ENCODE measurements around the gene CACNA1F.

Gene CACNA1F

GRCh38 chrX:49257074-49257790 is 24.1 kb upstream of the CACNA1F start:
- no peak for DNase-seq (ENCODE audit: low spot score)

- no peak for DNase-seq (ENCODE audit: low spot score)
These were observed 23.3 kb upstream of the CACNA1F start for GRCh38 chrX:49256268-49256995.

- DNase-seq (ENCODE audit: low spot score): no peak
These were observed 21.5 kb upstream of the CACNA1F start for GRCh38 chrX:49254639-49255038.

- no peak for DNase-seq (ENCODE audit: low spot score)
These were observed 18.2 kb upstream of the CACNA1F start for GRCh38 chrX:49251325-49251724.

GRCh38 chrX:49250578-49250977 is 17.4 kb upstream of the CACNA1F start:
- DNase-seq (ENCODE audit: low spot score): no peak

- no peak for DNase-seq (ENCODE audit: low spot score)
These were observed 16.9 kb upstream of the CACNA1F start for GRCh38 chrX:49250066-49250465.

GRCh38 chrX:49249616-49250015 is 16.5 kb upstream of the CACNA1F start:
- no peak for DNase-seq (ENCODE audit: low spot score)

- no peak for DNase-seq (ENCODE audit: low spot score)
These were observed 15.9 kb upstream of the CACNA1F start for GRCh38 chrX:49249071-49249470.

- DNase-seq (ENCODE audit: low spot score): no peak
These were observed 15.0 kb upstream of the CACNA1F start for GRCh38 chrX:49247916-49248811.

- DNase-seq (ENCODE audit: low spot score): no peak
These were observed 14.2 kb upstream of the CACNA1F start for GRCh38 chrX:49247346-49247745.

GRCh38 chrX:49246541-49246940 is 13.4 kb upstream of the CACNA1F start:
- no peak for DNase-seq (ENCODE audit: low spot score)

- no peak for DNase-seq (ENCODE audit: low spot score)
These were observed 11.1 kb upstream of the CACNA1F start for GRCh38 chrX:49244207-49244606.

- no peak for DNase-seq (ENCODE audit: low spot score)
These were observed 10.0 kb upstream of the CACNA1F start for GRCh38 chrX:49243166-49243565.

- no peak for DNase-seq (ENCODE audit: low spot score)
These were observed 9.5 kb upstream of the CACNA1F start for GRCh38 chrX:49242545-49243066.

- no peak for DNase-seq (ENCODE audit: low spot score)
These were observed 5.6 kb upstream of the CACNA1F start for GRCh38 chrX:49238735-49239134.

GRCh38 chrX:49237060-49237459 is 3.9 kb upstream of the CACNA1F start:
- DNase-seq (ENCODE audit: low spot score): no peak

GRCh38 chrX:49233887-49234555 is 881 bp upstream of the CACNA1F start:
- DNase-seq (ENCODE audit: low spot score): no peak

- no peak for DNase-seq (ENCODE audit: low spot score)
These were observed 615 bp downstream of the CACNA1F start for GRCh38 chrX:49232525-49232924.

GRCh38 chrX:49231333-49232000 is 1.7 kb downstream of the CACNA1F start:
- DNase-seq (ENCODE audit: low spot score): no peak

- DNase-seq (ENCODE audit: low spot score): no peak
These were observed 2.5 kb downstream of the CACNA1F start for GRCh38 chrX:49230500-49231232.

GRCh38 chrX:49228185-49228584 is 5.0 kb downstream of the CACNA1F start:
- DNase-seq (ENCODE audit: low spot score): no peak

Data from AG08396 (cell line).